Measurements from ENCODE around the gene PDZD8. TPM values are rescaled to one million over a fixed set of nuclear protein-coding genes. Genes with fewer than 3 reads are reported as not detected.
"Not testable (repeated sequence)": the region's sequence is repeated elsewhere in the genome, so short reads cannot be mapped to it uniquely, and the experiment has no call there.

PDZD8 gene
- total RNA-seq, 2 donors from 2014 or later: 22.7 to 38.7 TPM

DNA sequence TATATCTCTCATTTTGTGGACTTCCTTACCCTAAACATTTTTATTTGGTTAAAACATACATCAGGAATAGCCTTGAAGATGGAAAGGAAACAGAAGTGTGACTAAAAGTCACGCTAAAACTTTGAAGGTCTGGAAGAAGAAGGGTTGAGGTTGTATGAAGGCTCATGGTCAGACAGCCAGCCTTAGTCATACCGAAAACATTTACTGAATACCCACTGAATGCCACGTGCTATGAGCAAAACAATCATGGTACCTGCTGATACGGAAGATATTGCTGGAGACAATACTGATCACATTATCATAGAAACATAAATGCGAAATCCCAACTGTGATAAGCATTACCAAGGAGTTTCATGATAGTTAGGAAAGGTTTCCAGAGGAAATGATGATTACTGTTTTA, 64.0 kb downstream of the PDZD8 start:
- no peaks in the 10 kb centered on the region for H3K4me1 ChIP-seq (replicated peaks)
- no peaks in the 10 kb centered on the region for H3K9me3 ChIP-seq
- no peaks in the 10 kb centered on the region for H3K36me3 ChIP-seq
- TF ChIP-seq POLR2A (IDR thresholded peaks at IDR 0.05) (no peak), POLR2AphosphoS5 (IDR thresholded peaks at IDR 0.05) (no peak)
- TF ChIP-seq, protein P1, sequence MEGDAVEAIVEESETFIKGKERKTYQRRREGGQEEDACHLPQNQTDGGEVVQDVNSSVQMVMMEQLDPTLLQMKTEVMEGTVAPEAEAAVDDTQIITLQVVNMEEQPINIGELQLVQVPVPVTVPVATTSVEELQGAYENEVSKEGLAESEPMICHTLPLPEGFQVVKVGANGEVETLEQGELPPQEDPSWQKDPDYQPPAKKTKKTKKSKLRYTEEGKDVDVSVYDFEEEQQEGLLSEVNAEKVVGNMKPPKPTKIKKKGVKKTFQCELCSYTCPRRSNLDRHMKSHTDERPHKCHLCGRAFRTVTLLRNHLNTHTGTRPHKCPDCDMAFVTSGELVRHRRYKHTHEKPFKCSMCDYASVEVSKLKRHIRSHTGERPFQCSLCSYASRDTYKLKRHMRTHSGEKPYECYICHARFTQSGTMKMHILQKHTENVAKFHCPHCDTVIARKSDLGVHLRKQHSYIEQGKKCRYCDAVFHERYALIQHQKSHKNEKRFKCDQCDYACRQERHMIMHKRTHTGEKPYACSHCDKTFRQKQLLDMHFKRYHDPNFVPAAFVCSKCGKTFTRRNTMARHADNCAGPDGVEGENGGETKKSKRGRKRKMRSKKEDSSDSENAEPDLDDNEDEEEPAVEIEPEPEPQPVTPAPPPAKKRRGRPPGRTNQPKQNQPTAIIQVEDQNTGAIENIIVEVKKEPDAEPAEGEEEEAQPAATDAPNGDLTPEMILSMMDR (IDR thresholded peaks at IDR 0.05): no peak
- H3K27me3 ChIP-seq (replicated peaks; ENCODE audit: insufficient read depth): no peaks in the 10 kb centered on the region
- no peak for DNase-seq (ENCODE audit: low spot score)
- H3K27ac ChIP-seq: no peak overlapping the region
- intact Hi-C loops (cut with DNase I): loop anchor here (10.0 kb wide), 1 partner anchor 96 kb away; no protein-coding TSS in a partner anchor
- 98% methylated on average over 5 of the region's 5 CpGs for WGBS
- H3K4me3 ChIP-seq: no peak overlapping the region

DNA sequence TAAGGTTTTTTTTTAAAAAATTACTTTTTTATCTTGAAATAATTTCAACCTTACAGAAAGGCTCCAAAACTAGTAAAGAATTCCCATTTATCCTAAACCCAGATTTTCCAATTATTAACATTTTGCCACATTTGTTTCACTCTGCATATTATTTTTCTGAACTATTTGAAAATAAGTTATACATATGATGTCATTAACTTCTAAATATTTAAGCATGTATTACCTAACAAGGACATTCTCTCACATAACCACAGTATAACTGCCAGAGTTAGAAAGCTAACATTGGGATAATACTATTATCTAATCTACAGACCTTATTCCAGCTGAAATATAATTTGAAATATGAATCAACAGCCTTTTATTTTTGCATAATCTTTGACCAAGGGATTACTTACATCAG, 68.6 kb downstream of the PDZD8 start:
- DNase-seq (ENCODE audit: low spot score): no peak
- Histone ChIP-seq H3K27me3 (replicated peaks; ENCODE audit: insufficient read depth) (no peaks in the 10 kb centered on the region), H3K4me3 (no peak overlapping the region), H3K9me3 (no peaks in the 10 kb centered on the region), H3K27ac (no peak overlapping the region), H3K36me3 (no peaks in the 10 kb centered on the region), H3K4me1 (replicated peaks) (no peaks in the 10 kb centered on the region)
- TF ChIP-seq POLR2AphosphoS5 (IDR thresholded peaks at IDR 0.05): no peak
- TF ChIP-seq POLR2A (IDR thresholded peaks at IDR 0.05): no peak
- TF ChIP-seq, protein P1 (IDR thresholded peaks at IDR 0.05): no peak
- intact Hi-C loops (cut with DNase I): no loop called here

DNA sequence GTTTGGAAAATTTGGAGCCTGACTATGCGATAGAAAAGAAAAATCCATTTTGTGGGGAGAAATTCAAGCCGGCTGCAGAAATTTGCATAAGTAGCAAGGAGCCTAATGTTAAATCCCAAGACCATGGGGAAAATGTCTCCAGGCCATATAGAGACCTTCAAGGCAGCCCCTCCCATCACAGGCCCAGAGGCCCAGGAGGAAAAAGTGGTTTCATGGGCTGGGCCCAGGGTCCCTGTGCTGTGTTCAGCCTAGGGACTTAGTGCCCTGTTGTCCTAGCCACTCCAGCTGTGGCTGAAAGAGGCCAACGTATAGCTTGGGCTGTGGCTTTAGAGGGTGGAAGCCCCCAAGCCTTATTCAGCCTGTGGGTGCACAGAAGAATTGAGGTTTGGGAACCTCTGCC, 71.8 kb downstream of the PDZD8 start:
- H3K9me3 ChIP-seq; DNase-seq (ENCODE audit: low spot score); H3K4me1 ChIP-seq (replicated peaks); H3K27ac ChIP-seq; H3K4me3 ChIP-seq; intact Hi-C loops (cut with DNase I); H3K36me3 ChIP-seq; H3K27me3 ChIP-seq (replicated peaks; ENCODE audit: insufficient read depth): not testable (repeated sequence)
- WGBS: 99% methylated on average over 3 of the region's 3 CpGs

DNA sequence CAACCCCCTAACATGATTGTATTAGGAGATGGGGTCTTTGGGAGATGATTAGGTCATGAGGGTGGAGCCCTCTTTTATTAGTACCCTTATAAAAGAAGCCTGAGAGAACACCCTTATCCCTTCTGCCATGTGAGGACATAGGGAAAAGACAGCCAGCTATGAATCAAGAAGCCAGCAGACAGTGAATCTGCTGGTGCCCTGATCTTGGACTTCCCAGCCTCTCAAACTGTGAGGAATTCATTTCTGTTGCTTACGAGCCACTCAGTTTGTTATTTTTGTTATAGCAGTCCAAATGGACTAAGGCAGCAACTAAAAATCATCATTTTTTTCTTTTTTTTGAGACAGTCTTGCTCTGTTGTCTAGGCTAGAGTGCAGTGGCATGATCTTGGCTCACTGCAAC, 74.6 kb downstream of the PDZD8 start:
- H3K9me3 ChIP-seq: no peaks in the 10 kb centered on the region
- H3K4me3 ChIP-seq: no peak overlapping the region
- intact Hi-C loops (cut with DNase I): no loop called here
- WGBS: 96% methylated on average over 1 of the region's 1 CpG
- no peaks in the 10 kb centered on the region for H3K36me3 ChIP-seq
- DNase-seq (ENCODE audit: low spot score): no peak
- no peaks in the 10 kb centered on the region for H3K4me1 ChIP-seq (replicated peaks)
- H3K27me3 ChIP-seq (replicated peaks; ENCODE audit: insufficient read depth): no peaks in the 10 kb centered on the region
- no peak overlapping the region for H3K27ac ChIP-seq
- TF ChIP-seq, protein P1 (IDR thresholded peaks at IDR 0.05): no peak
- TF ChIP-seq POLR2A (IDR thresholded peaks at IDR 0.05) (no peak), POLR2AphosphoS5 (IDR thresholded peaks at IDR 0.05) (no peak)

DNA sequence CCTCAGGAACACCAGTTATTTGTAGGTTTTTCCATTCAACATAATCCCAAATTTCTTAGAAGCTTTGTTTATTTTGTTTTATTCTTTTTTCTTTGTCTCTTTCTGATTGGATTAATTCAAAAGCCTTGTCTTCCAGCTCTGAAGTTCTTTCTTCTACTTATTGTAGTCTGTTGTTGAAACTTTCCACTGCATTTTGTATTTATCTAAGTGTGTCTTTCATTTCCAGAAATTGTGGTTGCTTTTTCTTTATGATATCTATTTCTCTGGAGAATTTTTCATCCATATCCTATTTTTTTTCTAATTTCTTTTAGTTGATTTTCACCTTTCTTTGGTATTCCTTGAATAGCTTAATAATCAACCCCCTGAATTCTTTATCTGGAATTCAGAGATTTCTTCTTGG, 75.8 kb downstream of the PDZD8 start:
- H3K4me3 ChIP-seq: no peak overlapping the region
- H3K36me3 ChIP-seq: no peaks in the 10 kb centered on the region
- H3K4me1 ChIP-seq (replicated peaks): no peaks in the 10 kb centered on the region
- no peak for TF ChIP-seq POLR2AphosphoS5 (IDR thresholded peaks at IDR 0.05)
- no peak for TF ChIP-seq POLR2A (IDR thresholded peaks at IDR 0.05)
- TF ChIP-seq, protein P1 (IDR thresholded peaks at IDR 0.05): no peak
- H3K27ac ChIP-seq: no peak overlapping the region
- no peak for DNase-seq (ENCODE audit: low spot score)
- no peaks in the 10 kb centered on the region for H3K27me3 ChIP-seq (replicated peaks; ENCODE audit: insufficient read depth)
- H3K9me3 ChIP-seq: no peaks in the 10 kb centered on the region
- intact Hi-C loops (cut with DNase I): no loop called here

Data from prostate gland (tissue), 2 donors.